Sigmoid colon (tissue), 7 donors: Measurements from ENCODE around the gene PTPRT. TPM values are rescaled to one million over a fixed set of nuclear protein-coding genes. Genes with fewer than 3 reads are reported as not detected.

Experiments
- DNase-seq: peaks from one replicate; pipeline ENCODE4 v3.0.0-alpha.2; 2019
- H3K27ac ChIP-seq, 4 donors: fragments of 200-600 bp; sonication (generic); one replicate each; pipeline ENCODE4 v1.5.1; 2016 to 2019; ENCODE audit warnings: mild to moderate bottlenecking in 1 of 4
- H3K27me3 ChIP-seq, 3 donors: fragments of 200-600 bp; sonication (generic); one replicate each; pipeline ENCODE4 v1.5.1; 2019; ENCODE audit warnings: mild to moderate bottlenecking in 1 of 3
- H3K36me3 ChIP-seq, 4 donors: fragments of 200-600 bp; sonication (generic); one replicate each; pipeline ENCODE4 v1.5.1; 2016 to 2019
- H3K4me1 ChIP-seq, 4 donors: fragments of 200-600 bp; sonication (generic); one replicate each; pipeline ENCODE4 v1.5.1; 2017 to 2019
- H3K4me3 ChIP-seq, 4 donors: fragments of 200-600 bp; sonication (generic); one replicate each; pipeline ENCODE4 v1.5.1; 2017 to 2019; ENCODE audit warnings: mild to moderate bottlenecking in 2 of 4, moderate library complexity in 1 of 4
- H3K9me3 ChIP-seq, 4 donors: fragments of 200-600 bp in 3 of 4; sonication (generic) in 3 of 4; one replicate each; pipeline versions ENCODE4 v1.5.1 to v1.6.1; 2013 to 2019
- EP300 ChIP-seq, 4 donors: sonication (generic); formaldehyde crosslinking; IDR thresholded peaks; one replicate each; pipeline ENCODE4 v1.6.1; 2017; ENCODE audit warnings: antibody characterized with exemption in 4 of 4
- POLR2A ChIP-seq, 2 donors: fragments of 450-650 bp; IDR thresholded peaks; one replicate each; pipeline ENCODE4 v1.6.1; 2016; ENCODE audit warnings: antibody characterized with exemption in 2 of 2, mild to moderate bottlenecking in 2 of 2, moderate library complexity in 2 of 2
- POLR2AphosphoS5 ChIP-seq, 4 donors: sonication (generic); formaldehyde crosslinking; IDR thresholded peaks; one replicate each; pipeline ENCODE4 v1.6.1; 2017; ENCODE audit warnings: antibody characterized with exemption in 4 of 4
- WGBS, 2 donors: extraction: QIAGEN DNeasy Blood & Tissue Kit; methylation state at CpG; one replicate each; pipeline ENCODE4 v1.1.7; 2013; 5-methylcytosine and 5-hydroxymethylcytosine counted together
- intact Hi-C: fragments of 100-400 bp; cut with DNase I; formaldehyde crosslinking; loops from one replicate; pipeline ENCODE4 v1.15.1; 2023
- polyA plus RNA-seq, 3 donors: library from polyadenylated mRNA; stranded (reverse); fragments of 200-250 nt; gene quantifications; one replicate each; pipeline ENCODE4 v1.2.3, GENCODE V29; 2013
- total RNA-seq, 4 donors: library from RNA; depleted of rRNA; stranded (reverse); fragments of >200 nt; gene quantifications; one replicate each; pipeline ENCODE4 v1.1.0, GENCODE V29; 2016
- TF ChIP-seq, protein P1 (sequence below), 4 experiments: fragments of 450-650 bp in 3 of 4; fragments of 200-600 bp in 1 of 4; IDR thresholded peaks; one replicate each; pipeline ENCODE4 v1.5.1; 2016 to 2019; ENCODE audit warnings: antibody characterized with exemption in 4 of 4, mild to moderate bottlenecking in 3 of 4, moderate library complexity in 2 of 4
- donor health status: healthy with polysubstance abuse.
- donor health status: Bipolar disorder and iron deficiency.
- donor health status: healthy.

PTPRT gene
- total and polyA plus RNA-seq, 7 donors = under 0.01 to 0.41 (median 0.12) TPM; not detected in 3

DNA sequence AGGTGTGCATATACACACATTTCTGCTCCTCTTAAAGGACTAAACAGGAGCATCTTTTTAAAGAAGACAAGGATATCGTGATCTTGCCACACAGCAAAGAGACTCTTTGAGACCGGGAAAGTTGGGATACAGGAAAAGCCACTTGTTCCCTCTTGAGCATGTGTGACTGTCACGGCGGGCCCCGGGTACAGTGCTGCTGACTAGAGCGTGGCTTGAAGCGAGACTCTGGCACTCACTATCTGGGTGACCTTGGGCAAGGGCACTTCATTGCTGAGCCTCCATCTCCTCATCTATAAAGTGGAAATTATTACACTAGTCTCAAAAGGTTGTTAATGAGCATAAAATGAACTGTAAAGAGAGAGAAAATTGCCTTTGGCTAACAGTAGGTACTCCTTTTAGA lies 713.9 kb downstream of the PTPRT start:
- intact Hi-C loops = no loop called here
- no peak for DNase-seq

DNA sequence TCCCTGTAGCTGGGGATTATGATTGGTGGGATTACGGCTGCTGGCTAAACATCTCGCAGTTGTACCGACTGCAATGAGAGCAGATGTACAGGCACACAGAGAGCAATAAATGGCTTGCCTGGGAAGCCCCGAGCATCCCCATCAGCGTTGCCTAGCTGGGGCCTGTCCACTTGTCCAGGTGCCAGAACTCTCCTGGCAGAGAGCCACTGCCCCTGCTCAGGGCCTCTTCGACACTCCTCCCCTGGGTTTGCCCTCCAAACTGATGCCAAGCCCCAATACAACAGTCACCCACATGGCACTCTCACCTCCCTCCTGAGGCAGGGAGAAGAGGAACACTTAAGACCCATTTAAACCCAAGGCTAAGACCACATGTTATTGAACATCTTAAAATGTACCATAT lies 715.1 kb downstream of the PTPRT start:
- TF ChIP-seq, protein P1, sequence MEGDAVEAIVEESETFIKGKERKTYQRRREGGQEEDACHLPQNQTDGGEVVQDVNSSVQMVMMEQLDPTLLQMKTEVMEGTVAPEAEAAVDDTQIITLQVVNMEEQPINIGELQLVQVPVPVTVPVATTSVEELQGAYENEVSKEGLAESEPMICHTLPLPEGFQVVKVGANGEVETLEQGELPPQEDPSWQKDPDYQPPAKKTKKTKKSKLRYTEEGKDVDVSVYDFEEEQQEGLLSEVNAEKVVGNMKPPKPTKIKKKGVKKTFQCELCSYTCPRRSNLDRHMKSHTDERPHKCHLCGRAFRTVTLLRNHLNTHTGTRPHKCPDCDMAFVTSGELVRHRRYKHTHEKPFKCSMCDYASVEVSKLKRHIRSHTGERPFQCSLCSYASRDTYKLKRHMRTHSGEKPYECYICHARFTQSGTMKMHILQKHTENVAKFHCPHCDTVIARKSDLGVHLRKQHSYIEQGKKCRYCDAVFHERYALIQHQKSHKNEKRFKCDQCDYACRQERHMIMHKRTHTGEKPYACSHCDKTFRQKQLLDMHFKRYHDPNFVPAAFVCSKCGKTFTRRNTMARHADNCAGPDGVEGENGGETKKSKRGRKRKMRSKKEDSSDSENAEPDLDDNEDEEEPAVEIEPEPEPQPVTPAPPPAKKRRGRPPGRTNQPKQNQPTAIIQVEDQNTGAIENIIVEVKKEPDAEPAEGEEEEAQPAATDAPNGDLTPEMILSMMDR (IDR thresholded peaks at IDR 0.05) = no peak
- TF ChIP-seq POLR2AphosphoS5 (IDR thresholded peaks at IDR 0.05) (no peak), EP300 (IDR thresholded peaks at IDR 0.05) (no peak), POLR2A (IDR thresholded peaks at IDR 0.05) (no peak)
- Histone ChIP-seq H3K27ac (no peak overlapping the region), H3K27me3 (no peaks in the 10 kb centered on the region), H3K9me3 (no peaks in the 10 kb centered on the region), H3K36me3 (no peaks in the 10 kb centered on the region), H3K4me3 (no peak overlapping the region), H3K4me1 (no peaks in the 10 kb centered on the region)
- intact Hi-C loops = no loop called here
- no peak for DNase-seq
- 55 to 74% methylated on average over 6 of the region's 6 CpGs for WGBS, 2 donors

More for the DNA sequence above, 713.9 kb downstream of the PTPRT start:
- no peaks in the 10 kb centered on the region for H3K4me1 ChIP-seq
- no peak overlapping the region for H3K27ac ChIP-seq
- WGBS, 2 donors = 75 to 84% methylated on average over 7 of the region's 7 CpGs
- no peak overlapping the region for H3K4me3 ChIP-seq
- H3K27me3 ChIP-seq = no peaks in the 10 kb centered on the region
- TF ChIP-seq, protein P1 (IDR thresholded peaks at IDR 0.05) = no peak
- TF ChIP-seq EP300 (IDR thresholded peaks at IDR 0.05) (no peak), POLR2AphosphoS5 (IDR thresholded peaks at IDR 0.05) (no peak), POLR2A (IDR thresholded peaks at IDR 0.05) (no peak)
- H3K9me3 ChIP-seq = no peaks in the 10 kb centered on the region
- H3K36me3 ChIP-seq = no peaks in the 10 kb centered on the region

DNA sequence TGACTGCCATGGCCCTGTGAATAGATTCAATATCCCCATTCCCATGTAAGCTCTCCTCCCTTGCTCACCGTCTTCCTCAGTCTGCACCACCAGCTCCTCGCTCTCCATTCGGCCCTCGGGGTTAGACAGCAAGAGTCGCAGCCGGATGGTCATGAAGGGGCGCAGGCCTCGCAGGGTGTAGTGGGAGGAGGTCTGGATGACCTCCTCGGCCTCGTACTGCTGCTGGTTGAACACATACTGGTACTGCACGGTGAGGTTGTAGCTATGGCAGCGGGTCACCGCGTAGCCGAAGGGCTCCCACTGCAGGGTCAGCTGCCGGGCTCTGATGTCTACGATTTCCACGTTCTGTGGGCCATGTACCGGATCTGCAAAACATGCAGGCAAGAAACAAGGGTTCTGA lies 717.5 kb downstream of the PTPRT start:
- no peak for TF ChIP-seq POLR2A (IDR thresholded peaks at IDR 0.05)
- no peak for TF ChIP-seq EP300 (IDR thresholded peaks at IDR 0.05)
- TF ChIP-seq, protein P1 (IDR thresholded peaks at IDR 0.05) = no peak
- TF ChIP-seq POLR2AphosphoS5 (IDR thresholded peaks at IDR 0.05) = no peak
- H3K4me1 ChIP-seq = no peaks in the 10 kb centered on the region
- no peaks in the 10 kb centered on the region for H3K27me3 ChIP-seq
- H3K4me3 ChIP-seq = no peak overlapping the region
- H3K9me3 ChIP-seq = no peaks in the 10 kb centered on the region
- WGBS, 2 donors = 91 to 95% methylated on average over 19 of the region's 19 CpGs
- no peak overlapping the region for H3K27ac ChIP-seq
- no peaks in the 10 kb centered on the region for H3K36me3 ChIP-seq
- intact Hi-C loops = no loop called here
- DNase-seq = no peak

DNA sequence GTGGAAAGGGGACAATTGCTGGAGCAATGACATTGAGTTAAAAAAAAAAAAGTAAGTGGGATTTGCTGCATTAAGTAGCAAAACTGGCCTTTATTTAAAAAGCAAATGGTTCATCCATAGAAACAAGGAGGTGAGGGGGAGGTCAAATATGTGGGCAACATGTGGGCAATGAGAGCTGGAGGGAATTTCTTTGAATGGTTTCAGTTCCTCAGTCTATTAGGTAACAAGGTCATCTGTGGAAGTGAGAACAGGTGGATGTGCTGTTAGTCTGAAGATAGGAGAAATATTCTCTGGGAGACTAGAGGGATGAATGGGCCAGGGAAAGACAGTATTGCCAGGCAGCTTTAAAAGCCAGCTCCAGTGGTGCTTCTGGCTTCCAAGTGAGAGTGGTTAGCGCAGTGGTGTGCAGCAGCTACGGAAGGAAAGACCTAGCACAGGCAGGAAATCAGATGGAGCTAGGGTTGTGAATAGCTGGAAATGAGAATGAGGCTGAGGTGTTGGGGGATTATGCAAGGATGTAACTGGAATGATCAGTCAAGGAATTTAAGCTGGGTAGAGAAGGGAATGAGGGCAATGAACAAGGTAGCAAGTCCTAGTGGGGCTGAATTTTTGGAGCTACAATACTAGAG lies 727.6 kb downstream of the PTPRT start:
- H3K27me3 ChIP-seq = no peaks in the 10 kb centered on the region
- H3K36me3 ChIP-seq = no peaks in the 10 kb centered on the region
- H3K9me3 ChIP-seq = no peaks in the 10 kb centered on the region
- intact Hi-C loops = no loop called here
- H3K4me1 ChIP-seq = no peaks in the 10 kb centered on the region
- H3K27ac ChIP-seq = no peak overlapping the region
- TF ChIP-seq POLR2AphosphoS5 (IDR thresholded peaks at IDR 0.05) = no peak
- TF ChIP-seq EP300 (IDR thresholded peaks at IDR 0.05) = no peak
- TF ChIP-seq, protein P1 (IDR thresholded peaks at IDR 0.05) = no peak
- TF ChIP-seq POLR2A (IDR thresholded peaks at IDR 0.05) = no peak
- no peak overlapping the region for H3K4me3 ChIP-seq
- DNase-seq = no peak
- 57 to 89% methylated on average over 2 of the region's 2 CpGs for WGBS, 2 donors

DNA sequence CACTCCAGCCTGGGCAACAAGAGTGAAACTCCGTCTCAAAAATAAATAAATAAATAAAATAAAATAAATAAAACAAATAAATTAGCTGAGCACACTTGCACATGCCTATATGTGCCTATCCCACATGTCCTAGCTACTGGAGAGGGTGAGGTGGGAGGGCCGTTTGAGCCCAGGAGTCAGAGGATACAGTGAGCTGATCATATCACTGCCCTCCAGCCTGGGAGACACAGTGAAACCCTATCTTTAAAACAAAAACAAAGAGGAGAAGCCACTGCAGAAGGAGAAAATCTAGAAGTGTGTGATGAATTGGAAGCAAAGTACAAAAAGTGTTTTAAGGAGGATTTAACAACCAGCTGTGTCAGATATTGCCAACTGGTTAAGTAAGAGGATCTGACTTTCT lies 728.4 kb downstream of the PTPRT start:
- no peaks in the 10 kb centered on the region for H3K9me3 ChIP-seq
- no peaks in the 10 kb centered on the region for H3K27me3 ChIP-seq
- H3K4me3 ChIP-seq = no peak overlapping the region
- H3K4me1 ChIP-seq = no peaks in the 10 kb centered on the region
- no peak for DNase-seq
- intact Hi-C loops = no loop called here
- no peak overlapping the region for H3K27ac ChIP-seq
- 48 to 67% methylated on average over 2 of the region's 2 CpGs for whole genome bisulfite sequencing, 2 donors
- TF ChIP-seq, protein P1 (IDR thresholded peaks at IDR 0.05) = no peak
- TF ChIP-seq POLR2A (IDR thresholded peaks at IDR 0.05) (no peak), EP300 (IDR thresholded peaks at IDR 0.05) (no peak), POLR2AphosphoS5 (IDR thresholded peaks at IDR 0.05) (no peak)
- H3K36me3 ChIP-seq = no peaks in the 10 kb centered on the region
